HG02571 (cell line): Measurements from ENCODE around the gene CCDC38.
"Not testable (repeated sequence)": the region's sequence is repeated elsewhere in the genome, so short reads cannot be mapped to it uniquely, and the experiment has no call there.

ENCODE experiments used
- ATAC-seq: cut with Tn5 transposase; IDR thresholded peaks from one replicate; pipeline ENCODE4 v1.9.1; 2021; ENCODE audit warnings: mild to moderate bottlenecking, moderate library complexity; ENCODE audit not compliant: unreplicated experiment

CCDC38 gene

DNA sequence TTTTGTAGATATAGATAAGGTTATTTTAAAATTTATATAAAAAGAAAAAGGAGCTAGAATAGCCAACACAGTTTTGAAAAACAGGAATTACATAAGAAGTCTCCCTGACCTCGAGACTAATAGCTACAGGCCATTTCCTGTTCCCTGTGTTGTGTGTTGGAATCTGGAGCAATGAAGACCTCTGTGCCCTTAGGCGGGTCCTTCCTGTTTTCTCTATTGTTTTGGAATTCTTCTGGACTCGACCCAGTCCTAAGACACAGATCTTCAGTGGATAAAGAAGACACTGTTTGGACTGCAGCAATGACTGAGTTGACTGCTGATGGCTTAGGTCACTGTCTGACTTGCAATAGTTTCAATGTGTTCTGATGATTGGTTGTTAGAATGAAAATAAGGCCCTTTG lies 57.4 kb downstream of the CCDC38 start:
- no peak for ATAC-seq

DNA sequence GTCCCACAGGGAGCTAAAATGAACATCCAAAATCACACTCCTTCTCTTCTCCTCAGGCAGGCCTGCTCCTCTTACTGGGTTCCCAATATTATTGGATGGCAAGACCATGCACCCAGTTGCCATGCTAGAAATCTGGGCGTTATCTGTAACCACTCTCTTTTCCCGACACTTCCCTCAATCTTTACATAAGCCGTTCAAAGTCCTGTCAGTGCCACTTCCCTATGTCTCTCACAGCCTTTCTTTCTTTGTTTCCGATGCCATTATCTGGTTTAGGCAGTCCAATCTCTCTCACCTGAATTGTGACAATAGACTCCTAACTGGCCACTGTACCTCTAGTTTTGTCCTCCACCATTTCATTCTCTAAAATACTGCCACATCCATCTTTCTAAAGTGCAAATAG lies 59.5 kb downstream of the CCDC38 start:
- no peak for ATAC-seq

DNA sequence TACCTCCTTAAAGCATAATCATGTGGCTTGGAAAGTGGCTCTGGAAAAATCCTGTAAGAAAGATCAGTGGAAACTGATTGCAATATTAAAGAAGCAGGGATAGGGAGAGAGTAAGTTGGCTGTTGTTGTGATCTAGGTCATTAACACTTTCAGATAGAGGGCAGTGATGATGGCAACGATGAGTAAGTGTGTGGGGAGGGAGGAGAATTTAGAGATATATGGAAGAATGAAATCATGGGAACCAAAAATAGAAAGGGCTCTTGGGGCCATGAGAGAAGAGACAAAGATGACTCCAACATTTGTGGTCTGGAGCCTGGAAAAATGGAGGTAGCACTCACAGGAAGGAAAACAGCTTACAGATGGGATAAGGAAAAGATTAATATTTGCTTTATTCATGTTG lies 60.3 kb downstream of the CCDC38 start:
- no peak for ATAC-seq

DNA sequence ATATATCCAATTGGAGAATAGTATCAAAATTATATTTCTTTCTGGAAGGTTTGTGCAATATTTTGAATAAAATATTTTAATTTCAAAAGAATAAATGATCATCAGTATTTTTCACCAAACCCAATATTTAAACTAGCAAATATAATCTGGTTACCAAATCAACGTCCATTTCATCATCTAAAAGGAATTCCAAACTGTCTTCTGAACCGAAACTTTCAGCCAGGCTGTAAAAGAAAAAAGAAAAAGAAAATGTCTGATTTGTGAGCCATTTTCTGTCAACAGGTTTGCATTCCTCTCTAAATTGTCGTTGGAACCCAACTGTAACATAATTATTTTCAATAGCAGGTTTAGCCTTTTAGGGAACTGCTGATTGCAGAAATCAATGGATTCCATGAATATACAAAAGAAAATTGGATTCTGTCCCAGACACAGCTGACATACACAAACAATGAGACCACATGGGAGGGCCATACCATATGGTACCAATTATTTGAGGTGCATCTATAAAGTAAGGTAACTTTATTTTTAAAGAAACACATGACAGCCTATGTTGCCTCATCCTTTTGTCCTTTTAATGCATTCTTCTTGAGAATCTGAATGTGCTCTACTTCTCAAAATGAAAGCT lies 61.0 kb downstream of the CCDC38 start:
- ATAC-seq = no peak

DNA sequence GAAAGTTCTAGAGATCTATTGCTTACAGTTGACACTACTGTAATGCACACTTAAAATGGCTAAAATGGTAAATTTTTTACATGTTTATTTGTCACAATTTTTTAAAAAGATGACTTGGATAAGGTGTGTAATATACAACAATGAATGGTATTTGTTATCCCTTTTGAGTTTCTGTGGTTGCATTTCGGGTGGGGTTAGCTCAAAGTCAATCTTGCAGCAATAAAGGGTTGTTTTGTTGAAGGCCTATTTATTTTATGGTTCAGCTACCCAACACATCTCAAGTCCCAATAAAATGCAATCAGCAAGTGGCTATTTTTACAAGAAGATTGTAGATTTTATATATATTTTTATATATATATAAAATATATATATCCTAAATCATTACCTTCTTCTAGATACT lies 61.5 kb downstream of the CCDC38 start:
- no peak for ATAC-seq

DNA sequence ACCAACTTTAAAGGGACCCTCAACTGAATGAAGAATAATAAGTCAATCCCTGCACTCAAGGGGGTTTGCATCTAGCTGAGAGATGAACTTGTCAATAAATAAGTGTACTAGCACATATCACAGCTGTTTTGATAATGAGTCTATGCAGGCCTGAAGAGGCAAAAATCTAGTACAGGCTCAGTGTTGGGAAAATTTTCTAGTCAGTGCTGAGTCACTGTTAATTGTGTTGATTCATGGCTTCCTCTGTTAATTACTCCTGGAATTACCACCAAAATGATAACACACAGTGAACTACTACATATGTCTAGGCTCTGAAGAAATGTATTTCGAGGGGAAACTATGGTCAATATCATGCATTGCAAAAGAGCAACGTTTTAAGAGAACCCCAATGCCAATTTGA lies 64.8 kb downstream of the CCDC38 start:
- ATAC-seq = no peak

DNA sequence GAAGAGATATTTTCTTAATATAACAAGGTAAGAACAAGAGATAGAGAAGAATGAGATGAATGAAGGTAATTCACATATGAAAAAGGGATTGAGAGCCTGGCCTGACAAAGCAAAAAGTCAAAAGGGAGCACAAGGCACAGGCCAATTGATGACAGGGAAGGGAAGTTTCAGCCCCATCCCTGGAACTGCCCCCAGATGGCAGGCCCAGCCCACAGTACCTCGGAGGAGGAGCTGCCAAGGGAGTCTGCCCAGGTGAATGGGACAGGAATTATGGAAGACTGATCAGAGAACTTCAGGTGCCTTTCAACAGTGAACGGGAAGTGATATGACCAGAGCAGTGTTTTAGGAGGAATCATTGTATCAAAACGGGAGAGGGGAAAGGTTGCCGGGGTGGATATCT lies 68.0 kb downstream of the CCDC38 start:
- no peak for ATAC-seq

DNA sequence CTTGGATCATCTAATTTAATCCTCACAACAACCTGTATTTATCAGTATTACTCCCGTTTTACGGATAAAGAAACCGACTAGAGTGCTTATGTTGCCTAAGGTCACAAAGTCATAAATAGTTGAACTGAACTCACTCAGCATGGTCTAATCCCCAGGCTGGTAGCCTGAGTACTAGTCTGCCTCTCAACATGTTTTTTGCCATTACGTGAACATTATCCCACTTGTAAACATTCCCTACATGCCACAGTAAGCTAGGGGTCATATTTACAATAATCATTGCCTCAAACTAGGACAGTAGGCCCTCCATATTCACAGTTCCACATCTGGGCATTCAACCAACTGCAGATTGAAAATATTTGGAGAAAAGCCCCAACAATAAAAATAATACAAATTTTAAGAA lies 71.5 kb downstream of the CCDC38 start:
- ATAC-seq = no peak

DNA sequence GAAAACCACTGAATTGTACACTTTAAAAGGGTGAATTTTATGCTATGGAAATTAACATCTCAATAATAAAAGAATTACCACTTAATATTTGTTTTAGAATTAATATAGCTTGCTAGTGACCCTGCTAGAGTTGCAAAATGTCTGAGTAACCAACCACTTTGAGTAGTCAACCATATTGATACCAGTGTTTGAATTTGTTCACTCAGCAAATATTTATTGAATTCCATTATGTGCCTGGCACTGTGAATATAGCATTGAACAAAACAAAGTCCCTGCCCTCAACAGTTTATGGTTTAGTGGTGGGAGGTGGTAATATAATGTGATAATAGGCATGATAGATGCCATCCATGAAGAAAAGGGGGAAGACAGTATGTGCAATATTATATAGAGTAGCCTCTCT lies 79.1 kb downstream of the CCDC38 start:
- ATAC-seq = no peak

DNA sequence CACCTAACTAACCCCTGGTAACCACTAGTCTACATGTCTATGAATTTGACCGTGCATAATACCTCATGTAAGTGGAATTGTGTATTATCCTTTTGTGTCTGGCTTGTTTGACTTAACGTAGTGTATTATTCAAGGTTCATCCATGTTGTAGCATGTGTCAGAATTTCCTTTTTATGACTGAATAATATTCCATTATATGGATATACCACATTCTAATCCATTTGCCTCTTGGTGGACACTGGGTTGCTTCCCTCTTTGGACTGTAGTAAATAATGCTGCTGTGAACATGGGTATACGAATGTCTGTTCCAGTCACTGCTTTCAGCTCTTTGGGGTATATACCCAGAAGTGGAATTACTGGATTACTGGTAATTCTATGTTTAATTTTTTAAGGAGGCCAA lies 80.4 kb downstream of the CCDC38 start:
- ATAC-seq = no peak

DNA sequence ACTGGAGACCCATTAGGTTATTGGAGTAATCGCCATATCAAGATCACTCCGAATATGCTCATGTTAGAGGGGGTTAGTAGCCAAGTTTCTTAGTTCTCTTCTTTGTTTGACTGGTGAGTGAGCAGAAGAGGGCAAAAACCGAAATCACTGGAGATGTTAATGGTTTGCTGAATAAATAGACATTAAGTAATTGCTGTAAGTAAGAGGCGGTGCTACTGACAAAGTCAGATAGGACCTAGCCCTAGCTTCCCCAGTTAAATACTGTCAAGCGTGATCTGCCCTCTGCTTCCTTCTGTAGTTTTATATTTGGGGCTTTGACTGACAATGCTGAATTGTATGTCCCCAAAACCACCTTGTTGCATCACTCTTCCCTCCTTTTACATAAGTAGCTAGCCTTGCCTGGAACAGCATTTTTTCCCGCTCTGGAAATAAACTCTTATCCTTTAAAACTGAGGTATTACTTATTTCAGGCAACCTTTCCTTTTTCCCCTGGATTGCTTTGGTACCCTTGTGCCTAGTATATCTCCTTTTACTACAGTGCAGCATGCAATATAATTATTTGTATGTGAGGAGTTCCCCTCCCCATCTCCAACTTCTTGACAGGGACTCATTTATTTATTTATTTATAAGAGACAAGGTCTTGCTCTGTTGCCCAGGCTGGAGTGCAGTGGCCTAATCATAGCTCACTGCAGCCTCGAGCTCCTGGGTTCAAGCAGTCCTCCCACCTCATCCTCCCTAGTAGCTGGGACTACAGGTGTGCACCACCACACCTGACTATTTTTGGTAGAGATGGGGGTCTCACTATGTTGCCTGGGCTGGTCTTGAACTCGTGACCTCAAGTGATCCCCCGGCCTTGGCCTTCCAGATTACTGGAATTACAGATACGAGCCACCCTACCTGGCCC lies 82.2 kb downstream of the CCDC38 start:
- no peak for ATAC-seq

DNA sequence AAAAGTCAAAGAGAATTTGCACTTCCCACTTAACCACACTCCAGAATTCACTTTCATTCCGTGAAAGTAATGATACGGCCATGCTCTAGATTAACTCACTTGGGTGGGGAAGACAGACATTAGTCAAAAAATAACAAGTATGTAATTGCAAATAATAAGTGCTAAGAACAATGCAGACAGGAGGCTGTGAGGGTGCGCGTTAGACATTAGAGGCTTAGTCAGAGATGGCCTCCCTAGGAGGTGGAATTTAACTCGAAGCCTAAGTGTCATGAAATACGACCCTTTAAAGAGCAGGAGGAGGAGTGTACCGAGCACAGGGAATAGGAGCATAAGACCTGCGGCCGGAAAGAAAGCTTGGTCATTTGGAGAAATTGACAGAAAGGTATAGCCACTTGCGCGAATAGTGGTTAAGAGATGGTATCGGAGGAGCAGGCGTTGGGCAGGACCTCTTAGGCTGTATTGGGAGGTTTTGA lies 83.0 kb downstream of the CCDC38 start:
- peak; percentile 12 for ATAC-seq

DNA sequence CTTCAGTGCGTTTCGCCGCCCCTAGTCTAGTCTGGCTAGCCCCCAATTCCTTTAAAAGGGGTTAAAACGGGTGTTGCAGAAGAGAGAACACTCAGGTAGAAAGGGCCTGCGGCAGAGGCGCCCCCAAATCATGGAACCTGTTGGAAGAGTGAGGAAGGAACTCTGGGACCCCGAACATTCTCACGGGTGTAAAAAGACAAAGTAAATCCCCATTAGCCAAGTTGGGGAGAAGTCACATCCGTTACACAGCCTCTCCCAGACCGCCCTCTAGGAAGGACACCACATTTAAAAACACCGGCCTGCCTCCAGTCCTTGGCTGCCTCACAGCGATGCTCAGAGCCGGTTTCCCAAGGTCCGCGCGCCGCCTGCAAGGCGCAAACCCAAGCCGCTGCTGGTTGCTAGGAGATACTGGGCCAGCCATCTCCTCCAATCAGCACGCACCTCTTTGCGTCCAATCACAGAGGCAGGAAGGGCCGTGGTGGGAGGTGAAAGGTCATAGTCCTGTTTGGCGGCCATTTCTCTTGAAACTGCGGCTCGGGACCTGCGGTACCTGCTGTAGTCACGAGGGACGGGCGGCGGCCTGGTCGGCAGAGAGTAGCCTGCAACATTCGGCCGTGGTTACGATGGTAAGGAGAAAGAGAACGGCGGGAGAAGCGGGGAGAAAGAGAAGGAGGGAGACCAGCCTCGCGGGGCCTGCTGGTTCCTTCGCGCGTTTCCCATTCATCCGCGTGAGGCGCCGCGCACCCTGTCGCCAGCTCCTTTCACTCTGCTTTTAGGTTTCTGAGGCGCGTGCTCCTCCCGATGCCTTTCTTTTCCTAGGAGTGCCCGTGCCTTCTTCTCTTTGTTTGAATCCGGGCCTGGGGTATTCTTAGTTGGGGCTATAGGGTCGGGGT lies 83.7 kb downstream of the CCDC38 start, which contains the start of gene SNRPF:
Gene SNRPF, plus strand, starts transcription at position 502 of the 893 bp plus-strand sequence. Its CDS starts 122 bp downstream, at position 624.
- ATAC-seq = peak; percentile 100

DNA sequence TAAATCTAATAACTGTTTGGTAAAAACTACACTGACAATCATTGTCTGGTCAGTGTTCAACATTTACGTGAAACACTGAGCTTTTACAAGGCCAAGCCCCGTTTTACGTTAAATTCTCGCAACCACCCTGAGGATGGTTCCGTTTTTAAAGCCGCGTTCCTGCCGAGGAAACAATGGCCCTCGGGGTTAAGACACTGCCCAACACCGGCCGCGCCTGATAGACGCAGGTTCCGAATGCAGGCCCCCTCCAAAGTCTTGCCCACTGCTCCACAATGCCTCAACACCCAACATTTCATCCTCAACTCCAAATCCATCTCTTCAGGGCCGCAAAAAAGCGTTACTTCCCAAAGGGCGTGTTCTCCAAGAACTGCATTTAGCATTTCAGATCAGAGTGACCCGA lies 84.6 kb downstream of the CCDC38 start:
- ATAC-seq = no peak

DNA sequence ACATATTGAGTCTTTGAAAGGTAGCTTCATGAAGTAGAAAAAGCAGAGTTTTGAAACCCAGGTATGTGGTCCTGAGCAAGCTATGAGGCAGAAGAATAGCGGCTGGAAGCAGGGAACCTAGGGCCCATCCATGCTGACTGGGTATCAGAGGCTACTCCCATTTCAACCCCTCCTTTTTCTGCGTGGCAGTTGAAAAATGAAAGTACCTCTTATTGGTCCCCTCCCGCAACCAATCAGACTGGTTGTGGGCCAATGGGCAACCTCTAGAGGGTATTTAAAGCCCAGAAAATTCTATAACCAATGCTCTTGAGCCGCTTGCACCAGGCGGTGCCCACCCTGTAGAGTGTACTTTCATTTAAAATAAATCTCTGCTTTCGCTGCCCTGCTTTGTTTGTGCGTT lies 85.3 kb downstream of the CCDC38 start:
- no peak for ATAC-seq

DNA sequence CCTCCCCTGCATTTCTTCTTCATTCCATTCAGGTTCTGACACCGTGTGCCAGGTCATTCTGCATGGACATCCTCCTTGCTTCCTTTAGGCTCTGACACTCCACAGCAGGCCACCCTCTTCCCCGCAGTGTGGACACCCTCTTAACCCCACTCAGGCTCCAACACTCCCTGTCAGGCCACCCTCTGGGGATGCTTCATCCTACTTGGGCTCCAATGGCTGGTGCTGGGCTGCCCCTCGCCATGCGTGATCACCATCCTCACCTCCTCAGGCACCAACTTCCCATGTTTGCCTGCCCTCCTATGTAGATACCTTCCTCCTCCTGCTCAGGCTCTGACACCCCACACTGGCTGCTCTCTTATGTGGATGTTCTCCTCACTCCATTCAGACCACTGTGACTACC lies 90.3 kb downstream of the CCDC38 start:
- ATAC-seq = no peak

DNA sequence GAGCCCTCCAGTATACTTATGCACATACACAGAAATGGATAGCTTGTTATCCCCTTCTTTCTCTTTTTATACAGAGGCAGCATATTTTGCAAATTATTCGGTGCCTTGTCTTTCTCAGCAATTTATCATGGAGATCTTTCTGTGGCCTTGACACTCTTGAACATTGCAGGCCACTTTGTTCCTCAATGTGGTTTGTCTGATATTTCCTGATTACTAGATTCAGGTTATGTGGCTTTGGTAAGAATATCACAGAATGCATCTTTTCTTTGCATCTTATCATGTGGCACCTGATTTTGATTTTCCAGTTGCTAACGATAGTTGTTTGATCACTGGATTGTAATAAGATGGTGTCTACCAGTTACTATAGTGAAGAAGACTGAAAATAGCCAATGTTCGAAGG lies 90.8 kb downstream of the CCDC38 start:
- no peak for ATAC-seq

DNA sequence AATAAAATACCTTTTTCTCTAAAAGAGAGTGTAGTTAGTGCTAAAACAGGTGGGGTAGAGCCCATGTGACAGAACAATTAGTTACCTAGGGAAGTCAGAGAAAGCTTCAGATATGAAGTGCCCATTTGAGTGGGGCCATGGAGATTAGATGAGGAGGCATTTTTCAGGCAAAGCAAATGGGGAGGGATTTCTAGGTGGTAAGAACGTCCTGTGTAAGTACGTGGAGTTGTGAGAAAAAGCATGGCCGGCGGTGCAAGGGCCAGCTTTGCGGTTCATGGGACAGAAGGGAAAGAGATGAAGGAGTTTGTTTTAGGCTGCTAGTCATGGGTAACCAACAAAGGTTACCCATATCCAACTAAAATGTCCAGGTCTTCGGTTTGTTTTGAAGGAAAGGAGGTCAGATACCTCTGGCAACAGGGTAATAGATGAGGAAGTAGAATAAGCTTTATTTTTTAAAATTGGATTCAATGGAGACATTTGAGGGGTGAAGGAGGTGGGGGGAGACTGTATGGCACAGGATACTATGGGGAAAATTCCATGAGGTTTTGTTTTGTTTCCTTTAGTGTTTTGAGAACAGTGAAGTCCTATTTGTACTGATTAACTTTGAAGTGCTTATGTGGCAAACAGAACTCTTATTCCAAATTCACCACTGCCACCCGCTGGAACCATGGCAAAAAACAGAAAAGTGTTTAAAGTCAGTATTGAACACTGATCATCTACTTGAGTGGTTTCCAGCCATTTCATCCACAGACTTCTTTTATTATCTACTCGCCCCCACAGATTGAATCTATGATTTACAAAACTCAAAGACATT lies 93.6 kb downstream of the CCDC38 start:
- ATAC-seq = no peak

DNA sequence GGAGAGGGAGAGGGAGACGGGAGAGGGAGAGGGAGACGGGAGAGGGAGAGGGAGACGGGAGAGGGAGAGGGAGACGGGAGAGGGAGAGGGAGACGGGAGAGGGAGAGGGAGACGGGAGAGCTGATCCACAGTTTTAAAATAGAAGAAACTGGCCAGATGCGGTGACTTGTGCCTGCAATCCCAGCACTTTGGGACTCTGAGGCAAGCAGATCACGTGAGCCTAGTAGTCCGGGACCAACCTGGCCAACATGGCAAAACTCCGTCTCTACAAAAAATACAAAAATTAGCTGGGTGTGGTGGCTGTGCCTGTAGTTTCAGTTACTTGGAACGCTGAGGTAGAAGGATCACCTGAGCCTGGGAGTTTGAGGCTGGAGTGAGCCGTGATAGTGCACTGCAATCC lies 100.0 kb downstream of the CCDC38 start:
- not testable (repeated sequence) for ATAC-seq

DNA sequence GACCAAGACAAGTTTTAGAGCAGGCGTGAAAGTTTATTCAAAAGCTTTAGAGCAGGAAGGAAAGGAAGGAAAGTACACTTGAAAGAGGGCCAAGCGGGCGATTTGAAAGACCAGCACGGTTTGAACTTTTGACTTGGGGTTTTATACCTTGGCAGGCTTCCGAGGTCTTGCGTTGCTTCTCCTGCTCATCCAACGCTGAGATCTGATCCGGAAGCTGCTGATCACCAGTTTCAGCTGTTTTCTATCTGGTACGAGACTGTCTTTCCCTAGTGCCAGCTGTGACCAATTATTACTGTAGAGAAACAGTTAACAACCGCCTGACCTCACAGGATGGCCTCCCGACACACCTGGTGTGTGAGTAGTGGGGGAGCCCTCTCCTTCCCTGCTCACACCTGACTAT lies 104.3 kb downstream of the CCDC38 start:
- no peak for ATAC-seq
